K562 (cell line): ENCODE data around the gene CMTM4. TPM values are rescaled to one million over a fixed set of nuclear protein-coding genes. Genes with fewer than 3 reads are reported as not detected.
A peak's percentile ranks its signal among the peaks of the same experiment; 100 is the strongest.

ENCODE experiments used
- BRCA1 ChIP-seq, 2 experiments: fragments of 450-650 bp in 1 of 2; sonication (generic) in 1 of 2; formaldehyde crosslinking in 1 of 2; IDR thresholded peaks; 2 replicates each; pipeline versions ENCODE4 v1.5.0 to v1.6.1; 2017 to 2020; ENCODE audit warnings: mild to moderate bottlenecking in 1 of 2, missing genetic modification reagents in 1 of 2
- CBX5 ChIP-seq: IDR thresholded peaks from 2 replicates; pipeline ENCODE4 v1.6.1; 2014; ENCODE audit warnings: low read depth, borderline replicate concordance
- CEBPB ChIP-seq: fragments of 450-650 bp; IDR thresholded peaks from 2 replicates; pipeline ENCODE4 v1.6.1; 2016; ENCODE audit warnings: missing genetic modification characterization, missing compliant biosample characterization
- CREM ChIP-seq: IDR thresholded peaks from 2 replicates; pipeline ENCODE4 v1.6.1; 2014; ENCODE audit warnings: antibody characterized with exemption, low read depth
- CSDE1 ChIP-seq, 2 experiments: fragments of 450-650 bp; IDR thresholded peaks; 2 replicates each; pipeline ENCODE4 v1.6.1; 2016; ENCODE audit warnings: mild to moderate bottlenecking in 1 of 2
- KAT2B ChIP-seq: IDR thresholded peaks from one replicate; pipeline ENCODE4 v1.6.1; 2012; ENCODE audit warnings: low read depth, mild to moderate bottlenecking, control low read depth, inconsistent platforms, low read length, moderate library complexity
- MEF2A ChIP-seq: IDR thresholded peaks from 2 replicates; pipeline ENCODE4 v1.6.1; 2011; ENCODE audit warnings: low read depth, mild to moderate bottlenecking, low read length, moderate library complexity; ENCODE audit not compliant: control insufficient read depth
- PURB ChIP-seq: sonication (generic); formaldehyde crosslinking; IDR thresholded peaks from 2 replicates; pipeline ENCODE4 v1.9.0; 2021; ENCODE audit warnings: low read depth, mild to moderate bottlenecking, missing genetic modification reagents
- RB1 ChIP-seq: fragments of 450-650 bp; IDR thresholded peaks from 2 replicates; pipeline ENCODE4 v1.6.1; 2017; ENCODE audit warnings: low read depth, mild to moderate bottlenecking
- SAFB2 ChIP-seq: fragments of 200-400 bp; formaldehyde crosslinking; IDR thresholded peaks from 2 replicates; pipeline ENCODE4 v1.6.1; 2018; ENCODE audit warnings: borderline replicate concordance, low read length, low read depth, moderate library complexity; ENCODE audit not compliant: severe bottlenecking
- SIRT6 ChIP-seq: IDR thresholded peaks from one replicate; pipeline ENCODE4 v1.6.1; 2012; ENCODE audit warnings: low read depth, mild to moderate bottlenecking, control low read depth, inconsistent platforms, low read length, moderate library complexity
- TAF1 ChIP-seq: IDR thresholded peaks from 2 replicates; pipeline ENCODE4 v1.6.1; 2011; ENCODE audit warnings: mild to moderate bottlenecking, low read length, moderate library complexity; ENCODE audit not compliant: insufficient read depth, control insufficient read depth, severe bottlenecking; ENCODE audit errors: extremely low read depth
- ZFPM2 ChIP-seq: fragments of 250-450 bp; sonication (Bioruptor Pico); IDR thresholded peaks from 2 replicates; pipeline ENCODE4 v1.5.1; 2022; ENCODE audit warnings: mild to moderate bottlenecking
- ZNF311 ChIP-seq: fragments of 250-450 bp; sonication (Bioruptor Pico); IDR thresholded peaks from 2 replicates; pipeline ENCODE4 v1.4.0; 2020; ENCODE audit warnings: mild to moderate bottlenecking, moderate library complexity
- ZNF318 ChIP-seq, 2 experiments: fragments of 450-650 bp; IDR thresholded peaks; 2 replicates each; pipeline ENCODE4 v1.6.1; 2016; ENCODE audit warnings: mild to moderate bottlenecking in 2 of 2, borderline replicate concordance in 1 of 2, low read depth in 1 of 2, moderate library complexity in 1 of 2
- ZNF644 ChIP-seq: fragments of 200-800 bp; sonication (Bioruptor generic); IDR thresholded peaks from 2 replicates; pipeline ENCODE4 v1.6.1; 2016; ENCODE audit warnings: low read depth, missing genetic modification characterization, missing compliant biosample characterization
- ZNF79 ChIP-seq: fragments of 250-450 bp; sonication (Bioruptor Pico); IDR thresholded peaks from 2 replicates; pipeline ENCODE4 v1.4.0; 2020; ENCODE audit warnings: low read depth, mild to moderate bottlenecking, moderate library complexity
- polyA plus RNA-seq, 8 experiments: library from polyadenylated mRNA; depleted of rRNA in 4 of 8; stranded (reverse) in 5 of 8; unstranded in 3 of 8; fragments of >200 nt; fragmentation: Nextera tagmentation in 2 of 8; fragmentation: Illumina TruSeq in 1 of 8; extraction: Ambion mirVana in 2 of 8; extraction: Trizol in 1 of 8; gene quantifications; 2 replicates each; pipeline versions ENCODE4 v1.2.1 to v1.2.3, GENCODE V29; 2011 to 2014; ENCODE audit warnings: inconsistent platforms in 1 of 8, missing spikeins in 1 of 8
- total RNA-seq, 7 experiments: library from RNA; depleted of rRNA in 6 of 7; stranded (reverse); fragments of >200 nt in 6 of 7; fragmentation: Illumina TruSeq in 2 of 7; extraction: Trizol in 2 of 7; gene quantifications; 2 replicates each; pipeline versions ENCODE4 v1.2.1 to v1.2.3, GENCODE V29; 2011 to 2021; ENCODE audit warnings: low replicate concordance in 1 of 7
- TF ChIP-seq, protein P1 (sequence below): fragments of 250-450 bp; sonication (Bioruptor Pico); IDR thresholded peaks from 2 replicates; pipeline ENCODE4 v1.8.0; 2022; ENCODE audit warnings: moderate library complexity, mild to moderate bottlenecking, inconsistent platforms

The CMTM4 gene
- total and polyA plus RNA-seq, 9 of the 15 experiments (the other 6 are each of a cell fraction or from before 2014, with no cell fraction given) = 2.0 to 21.3 (median 12.5) TPM

DNA sequence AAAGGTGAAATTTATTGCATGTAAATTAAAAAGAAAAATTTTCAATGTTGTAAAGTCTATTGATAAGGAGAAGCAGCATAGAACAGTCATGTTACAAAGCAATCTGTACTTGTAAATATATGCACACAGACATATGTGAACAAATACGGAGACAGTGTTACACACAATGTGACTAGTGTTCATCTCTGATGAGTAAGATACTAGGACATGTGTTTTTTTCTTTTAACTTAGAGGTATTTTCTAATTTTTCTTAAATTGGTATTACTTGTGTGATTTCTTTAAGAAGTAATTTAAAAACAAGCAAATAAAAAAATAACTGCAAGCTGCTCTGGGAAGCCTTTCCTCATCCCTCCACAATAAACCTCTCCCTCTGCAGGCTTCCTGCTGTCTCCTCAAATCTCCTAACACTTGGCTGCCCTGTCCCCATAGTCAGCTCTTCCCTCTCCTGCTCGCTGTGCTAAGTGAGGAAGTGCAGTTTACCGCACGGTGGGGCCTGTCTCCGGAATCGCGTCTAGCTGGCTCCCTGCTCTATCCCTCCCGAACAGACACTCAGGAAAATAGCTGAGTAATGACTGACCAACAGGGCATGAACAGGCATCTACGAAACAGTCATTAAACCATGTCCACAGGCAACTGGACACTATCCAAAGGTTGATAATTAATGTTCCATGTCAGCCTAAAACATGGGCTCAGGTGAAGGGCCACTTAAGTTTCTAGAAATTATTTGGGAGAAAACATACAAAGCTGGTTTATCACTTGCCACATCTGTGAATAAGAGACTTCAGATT lies 35.9 kb downstream of the CMTM4 start (continued):
- no peak for TF ChIP-seq MEF2A
- TF ChIP-seq, protein P1, sequence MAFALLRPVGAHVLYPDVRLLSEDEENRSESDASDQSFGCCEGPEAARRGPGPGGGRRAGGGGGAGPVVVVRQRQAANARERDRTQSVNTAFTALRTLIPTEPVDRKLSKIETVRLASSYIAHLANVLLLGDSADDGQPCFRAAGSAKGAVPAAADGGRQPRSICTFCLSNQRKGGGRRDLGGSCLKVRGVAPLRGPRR = no peak
- TF ChIP-seq BRCA1 (IDR thresholded peaks at IDR 0.05) = no peak
- TF ChIP-seq BRCA1 (CRISPR knock-in tag; IDR thresholded peaks at IDR 0.05) = no peak
- peak; percentile 67 for TF ChIP-seq CREM
- TF ChIP-seq CBX5 = peak; percentile 55; the same call in 1 of the 2 replicates
- TF ChIP-seq CSDE1 (IDR thresholded peaks at IDR 0.05) = no peak
- TF ChIP-seq CEBPB (tag) = no peak
- no peak for TF ChIP-seq ZNF318 (IDR thresholded peaks at IDR 0.05; ENCODE audit: borderline replicate concordance in 1 of 2, low read depth in 1 of 2)
- peak; percentile 45 for TF ChIP-seq TAF1
- no peak for TF ChIP-seq KAT2B
- TF ChIP-seq RB1 = peak; percentile 31; the same call in 1 of the 2 replicates
- TF ChIP-seq ZFPM2 (CRISPR knock-in tag) = no peak
- no peak for TF ChIP-seq ZNF79 (CRISPR knock-in tag)
- no peak for TF ChIP-seq ZNF311
- no peak for TF ChIP-seq ZNF644 (tag)
- no peak for TF ChIP-seq SAFB2
- no peak for TF ChIP-seq SIRT6
- no peak for TF ChIP-seq PURB (CRISPR knock-in tag)
